Mesothelial cell of epicardium (in vitro differentiated cells): ENCODE data around the gene CREBRF. TPM values are rescaled to one million over a fixed set of nuclear protein-coding genes. Genes with fewer than 3 reads are reported as not detected.
"Not testable (repeated sequence)": the region's sequence is repeated elsewhere in the genome, so short reads cannot be mapped to it uniquely, and the experiment has no call there.

ENCODE experiments used
- DNase-seq, 2 experiments: peaks; one replicate each; pipeline ENCODE4 v3.0.0; 2021; ENCODE audit warnings: low spot score in 2 of 2; ENCODE audit not compliant: unreplicated experiment in 2 of 2
- H3K27ac Mint-ChIP-seq: 2 replicates; pipeline ENCODE4 v1.8.0; 2021; ENCODE audit warnings: mixed read lengths
- H3K27me3 Mint-ChIP-seq: 2 replicates; pipeline ENCODE4 v1.8.0; 2021; ENCODE audit warnings: low read depth, mixed read lengths
- H3K36me3 Mint-ChIP-seq: 2 replicates; pipeline ENCODE4 v1.8.0; 2021; ENCODE audit warnings: mixed read lengths
- H3K4me1 Mint-ChIP-seq: 2 replicates; pipeline ENCODE4 v1.8.0; 2021; ENCODE audit warnings: mixed read lengths
- H3K4me3 Mint-ChIP-seq: 2 replicates; pipeline ENCODE4 v1.8.0; 2021; ENCODE audit warnings: mild to moderate bottlenecking, moderate library complexity, mixed read lengths
- H3K9me3 Mint-ChIP-seq: 2 replicates; pipeline ENCODE4 v1.8.0; 2021; ENCODE audit warnings: mixed read lengths
- CTCF ChIP-seq: fragments of 200-600 bp; sonication (generic); IDR thresholded peaks from one replicate; pipeline ENCODE4 v1.5.0; 2021; ENCODE audit warnings: antibody characterized with exemption; ENCODE audit not compliant: unreplicated experiment
- total RNA-seq: library from RNA; stranded (reverse); gene quantifications from 3 replicates; pipeline ENCODE4 v1.2.1, GENCODE V29; 2021

The CREBRF gene
- total RNA-seq, 1 donor from 2014 or later: 20.3 TPM

GRCh38 chr5:173020154-173020581 is 36.0 kb upstream of the CREBRF start:
- no peaks in the 10 kb centered on the region for H3K27me3 Mint-ChIP-seq
- H3K4me1 Mint-ChIP-seq: peaks cover 10% of the 10 kb centered on the region
- no peak for TF ChIP-seq CTCF
- no peak overlapping the region for H3K27ac Mint-ChIP-seq
- peaks cover 3% of the 10 kb centered on the region for H3K9me3 Mint-ChIP-seq
- peaks cover 36% of the 10 kb centered on the region for H3K36me3 Mint-ChIP-seq
- H3K4me3 Mint-ChIP-seq: no peak overlapping the region
- no peak for DNase-seq

- Mint-ChIP-seq H3K27me3 (no peaks in the 10 kb centered on the region), H3K36me3 (peaks cover 36% of the 10 kb centered on the region), H3K9me3 (peaks cover 3% of the 10 kb centered on the region), H3K4me1 (peaks cover 10% of the 10 kb centered on the region), H3K4me3 (no peak overlapping the region), H3K27ac (no peak overlapping the region)
- DNase-seq: no peak
- no peak for TF ChIP-seq CTCF
These were observed 35.5 kb upstream of the CREBRF start for GRCh38 chr5:173020643-173021042.

GRCh38 chr5:173025651-173026050 is 30.5 kb upstream of the CREBRF start:
- TF ChIP-seq CTCF: no peak
- Mint-ChIP-seq H3K27ac (no peak overlapping the region), H3K4me3 (no peak overlapping the region), H3K36me3 (peaks cover 18% of the 10 kb centered on the region), H3K4me1 (no peaks in the 10 kb centered on the region), H3K27me3 (no peaks in the 10 kb centered on the region), H3K9me3 (peaks cover 3% of the 10 kb centered on the region)
- DNase-seq: no peak

- DNase-seq: no peak
- H3K9me3 Mint-ChIP-seq: peaks cover 3% of the 10 kb centered on the region
- H3K4me3 Mint-ChIP-seq: no peak overlapping the region
- TF ChIP-seq CTCF: no peak
- H3K4me1 Mint-ChIP-seq: no peaks in the 10 kb centered on the region
- peak overlapping the region; percentile 26 for H3K27ac Mint-ChIP-seq
- peaks cover 3% of the 10 kb centered on the region for H3K36me3 Mint-ChIP-seq
- H3K27me3 Mint-ChIP-seq: no peaks in the 10 kb centered on the region
These were observed 28.2 kb upstream of the CREBRF start for GRCh38 chr5:173027905-173028304.

- Mint-ChIP-seq H3K27me3 (no peaks in the 10 kb centered on the region), H3K27ac (no peak overlapping the region), H3K4me1 (no peaks in the 10 kb centered on the region), H3K36me3 (peaks cover 3% of the 10 kb centered on the region), H3K9me3 (peaks cover 3% of the 10 kb centered on the region), H3K4me3 (no peak overlapping the region)
- no peak for TF ChIP-seq CTCF
- no peak for DNase-seq
These were observed 27.3 kb upstream of the CREBRF start for GRCh38 chr5:173028811-173029327.

- H3K36me3 Mint-ChIP-seq: peaks cover 1% of the 10 kb centered on the region
These were observed 26.6 kb upstream of the CREBRF start for GRCh38 chr5:173029499-173029921.

GRCh38 chr5:173032096-173032495 is 24.1 kb upstream of the CREBRF start:
- not testable (repeated sequence) for H3K4me3 Mint-ChIP-seq, H3K27ac Mint-ChIP-seq, H3K27me3 Mint-ChIP-seq, H3K4me1 Mint-ChIP-seq, DNase-seq, H3K9me3 Mint-ChIP-seq
- peaks cover 12% of the 10 kb centered on the region for H3K36me3 Mint-ChIP-seq

More at GRCh38 chr5:173029499-173029921, 26.6 kb upstream of the CREBRF start:
- DNase-seq: no peak
- TF ChIP-seq CTCF: no peak
- Mint-ChIP-seq H3K9me3 (peaks cover under 1% of the 10 kb centered on the region), H3K27ac (no peak overlapping the region), H3K27me3 (no peaks in the 10 kb centered on the region), H3K4me1 (no peaks in the 10 kb centered on the region), H3K4me3 (no peak overlapping the region)
